Motor neuron (in vitro differentiated cells): ENCODE data around the gene LARP6. TPM values are rescaled to one million over a fixed set of nuclear protein-coding genes. Genes with fewer than 3 reads are reported as not detected.

ENCODE experiments used
- total RNA-seq, 8 experiments: library from RNA; unstranded; fragments of 300-600 nt; gene quantifications; 2 replicates each; pipeline versions ENCODE4 v1.2.3 to v1.2.4, GENCODE V29; 2022

The LARP6 gene
- total RNA-seq, 8 experiments from 2014 or later: 13.9 to 38.5 (median 17.5) TPM

Other genes starting within 250 kb of the LARP6 start
- gene UACA, start 90.6 kb downstream of the LARP6 start, total RNA-seq: 10 to 100 TPM in 4 of 8 experiments, 1 to 10 TPM in 4; 4.0 to 93.6 (median 15.6) TPM
- gene THAP10, start 38.3 kb upstream of the LARP6 start, total RNA-seq: 1 to 10 TPM; 2.0 to 7.1 (median 5.3) TPM
- gene LRRC49, start 38.7 kb upstream of the LARP6 start, total RNA-seq: 10 to 100 TPM in 6 of 8 experiments, 1 to 10 TPM in 2; 4.2 to 65.1 (median 54.6) TPM